CD4-positive, CD25-positive, alpha-beta regulatory T cell (primary cell): ENCODE data around the gene ETNK2. TPM values are rescaled to one million over a fixed set of nuclear protein-coding genes. Genes with fewer than 3 reads are reported as not detected.
A peak's percentile ranks its signal among the peaks of the same experiment; 100 is the strongest.
"Not testable (repeated sequence)": the region's sequence is repeated elsewhere in the genome, so short reads cannot be mapped to it uniquely, and the experiment has no call there.

Source experiments
- ATAC-seq, 2 donors: fragments of 150-1000 bp; cut with Tn5 transposase; one replicate each; pipeline ENCODE4 v1.10.0; 2021; ENCODE audit warnings: low read depth in 2 of 2, moderate number of reproducible peaks in 2 of 2, moderate library complexity in 1 of 2
- DNase-seq, 3 donors: peaks; one replicate each; pipeline versions ENCODE4 v3.0.0 to v3.0.0-alpha.2; 2012 to 2022; ENCODE audit warnings: mixed read lengths in 1 of 3
- H3K27ac ChIP-seq: one replicate; pipeline ENCODE4 v1.7.0; 2013; ENCODE audit warnings: mild to moderate bottlenecking, low read length; ENCODE audit not compliant: insufficient read depth, poor library complexity, severe bottlenecking
- H3K27me3 ChIP-seq: one replicate; pipeline ENCODE4 v1.7.0; 2013; ENCODE audit warnings: low read length; ENCODE audit not compliant: control insufficient read depth, insufficient read depth
- H3K36me3 ChIP-seq: one replicate; pipeline ENCODE4 v1.7.0; 2013; ENCODE audit warnings: mild to moderate bottlenecking, low read length, moderate library complexity; ENCODE audit not compliant: control insufficient read depth, insufficient read depth
- H3K4me1 ChIP-seq: 2 replicates; pipeline ENCODE4 v1.7.0; 2013; ENCODE audit warnings: mild to moderate bottlenecking, low read length; ENCODE audit not compliant: insufficient read depth, control insufficient read depth, poor library complexity, severe bottlenecking
- H3K4me3 ChIP-seq: one replicate; pipeline ENCODE4 v1.7.0; 2013; ENCODE audit warnings: low read depth, mild to moderate bottlenecking, low read length, moderate library complexity
- H3K9me3 ChIP-seq, 2 experiments: 1 replicate in 1 of 2; 2 replicates in 1 of 2; pipeline ENCODE4 v1.7.0; 2013; ENCODE audit warnings: low read length in 2 of 2, mild to moderate bottlenecking in 1 of 2, moderate library complexity in 1 of 2; ENCODE audit not compliant: control insufficient read depth in 2 of 2
- H3K27ac Mint-ChIP-seq, 3 donors: one replicate each; pipeline ENCODE4 v1.8.0; 2020 to 2022; ENCODE audit warnings: mild to moderate bottlenecking in 3 of 3, mixed read lengths in 3 of 3, moderate library complexity in 2 of 3
- H3K27me3 Mint-ChIP-seq: one replicate; pipeline ENCODE4 v1.8.0; 2022; ENCODE audit warnings: mild to moderate bottlenecking, mixed read lengths
- H3K36me3 Mint-ChIP-seq: one replicate; pipeline ENCODE4 v1.8.0; 2020; ENCODE audit warnings: mixed read lengths
- H3K4me1 Mint-ChIP-seq, 4 donors: one replicate each; pipeline ENCODE4 v1.8.0; 2020 to 2022; ENCODE audit warnings: mixed read lengths in 4 of 4, mild to moderate bottlenecking in 1 of 4
- H3K4me3 Mint-ChIP-seq, 4 donors: one replicate each; pipeline ENCODE4 v1.8.0; 2020 to 2022; ENCODE audit warnings: mild to moderate bottlenecking in 4 of 4, mixed read lengths in 4 of 4, moderate library complexity in 3 of 4
- H3K9me3 Mint-ChIP-seq, 7 donors: one replicate each; pipeline ENCODE4 v1.8.0; 2020 to 2022; ENCODE audit warnings: mixed read lengths in 7 of 7, mild to moderate bottlenecking in 3 of 7, moderate library complexity in 2 of 7
- polyA plus RNA-seq, 4 donors: library from polyadenylated mRNA; unstranded; fragments of 300-500 nt; fragmentation: Illumina TruSeq; gene quantifications; one replicate each; pipeline ENCODE4 v1.2.3, GENCODE V29; 2021
- total RNA-seq: library from RNA; stranded (reverse); gene quantifications from one replicate; pipeline ENCODE4 v1.2.3, GENCODE V29; 2022

Gene ETNK2
- total and polyA plus RNA-seq, 5 donors from 2014 or later = 0.55 to 3.0 (median 1.2) TPM

GRCh38 chr1:204094313-204094729 lies 57.5 kb downstream of the ETNK2 start:
- ATAC-seq (no peak), DNase-seq (no peak)
- Histone ChIP-seq H3K9me3 (no peaks in the 10 kb centered on the region), H3K27ac (no peak overlapping the region), H3K36me3 (no peaks in the 10 kb centered on the region), H3K4me3 (no peak overlapping the region), H3K27me3 (no peaks in the 10 kb centered on the region), H3K4me1 (no peaks in the 10 kb centered on the region)
- Mint-ChIP-seq H3K27me3 (peaks cover 16% of the 10 kb centered on the region), H3K36me3 (no peaks in the 10 kb centered on the region), H3K4me1 (no peaks in the 10 kb centered on the region), H3K27ac (no peak overlapping the region), H3K4me3 (no peak overlapping the region), H3K9me3 (no peaks in the 10 kb centered on the region)

GRCh38 chr1:204093781-204094180 lies 58.1 kb downstream of the ETNK2 start:
- ATAC-seq (no peak), DNase-seq (no peak)
- Mint-ChIP-seq H3K36me3 (no peaks in the 10 kb centered on the region), H3K9me3 (no peaks in the 10 kb centered on the region), H3K4me3 (no peak overlapping the region), H3K27ac (no peak overlapping the region), H3K4me1 (no peaks in the 10 kb centered on the region), H3K27me3 (peaks cover 16% of the 10 kb centered on the region)
- Histone ChIP-seq H3K27me3 (no peaks in the 10 kb centered on the region), H3K4me3 (no peak overlapping the region), H3K36me3 (no peaks in the 10 kb centered on the region), H3K27ac (no peak overlapping the region), H3K4me1 (no peaks in the 10 kb centered on the region), H3K9me3 (no peaks in the 10 kb centered on the region)

- H3K4me3 ChIP-seq = no peak overlapping the region
- Mint-ChIP-seq H3K4me1 (no peaks in the 10 kb centered on the region), H3K4me3 (no peak overlapping the region), H3K27ac (no peak overlapping the region), H3K36me3 (no peaks in the 10 kb centered on the region), H3K9me3 (no peaks in the 10 kb centered on the region), H3K27me3 (peaks cover 16% of the 10 kb centered on the region)
- no peaks in the 10 kb centered on the region for H3K36me3 ChIP-seq
- H3K27me3 ChIP-seq = no peaks in the 10 kb centered on the region
- H3K4me1 ChIP-seq = no peaks in the 10 kb centered on the region
- no peak overlapping the region for H3K27ac ChIP-seq
- H3K9me3 ChIP-seq = no peaks in the 10 kb centered on the region
- no peak for DNase-seq
- ATAC-seq = no peak
These were observed 58.5 kb downstream of the ETNK2 start for GRCh38 chr1:204093421-204093717.

- H3K4me1 ChIP-seq = no peaks in the 10 kb centered on the region
- no peak overlapping the region for H3K4me3 ChIP-seq
- DNase-seq (no peak), ATAC-seq (no peak)
- H3K36me3 Mint-ChIP-seq = no peaks in the 10 kb centered on the region
- H3K9me3 ChIP-seq = no peaks in the 10 kb centered on the region
- H3K4me1 Mint-ChIP-seq = no peaks in the 10 kb centered on the region
- H3K36me3 ChIP-seq = no peaks in the 10 kb centered on the region
- no peak overlapping the region for H3K27ac Mint-ChIP-seq
- H3K27me3 Mint-ChIP-seq = peaks cover 11% of the 10 kb centered on the region
- no peaks in the 10 kb centered on the region for H3K27me3 ChIP-seq
- no peak overlapping the region for H3K27ac ChIP-seq
- H3K9me3 Mint-ChIP-seq = no peaks in the 10 kb centered on the region
- H3K4me3 Mint-ChIP-seq = no peak overlapping the region
These were observed 59.0 kb downstream of the ETNK2 start for GRCh38 chr1:204092632-204093420.

GRCh38 chr1:204091787-204092312 lies 60.0 kb downstream of the ETNK2 start:
- Histone ChIP-seq H3K27ac (no peak overlapping the region), H3K36me3 (no peaks in the 10 kb centered on the region), H3K9me3 (no peaks in the 10 kb centered on the region), H3K27me3 (no peaks in the 10 kb centered on the region), H3K4me1 (no peaks in the 10 kb centered on the region), H3K4me3 (no peak overlapping the region)
- Mint-ChIP-seq H3K4me1 (no peaks in the 10 kb centered on the region), H3K36me3 (no peaks in the 10 kb centered on the region), H3K4me3 (peak overlapping the region in 1 of 4 donors; percentile 90), H3K27me3 (peaks cover 11% of the 10 kb centered on the region), H3K27ac (peak overlapping the region in 1 of 3 donors; percentile 12), H3K9me3 (no peaks in the 10 kb centered on the region)
- DNase-seq = no peak
- ATAC-seq = no peak

- Histone ChIP-seq H3K36me3 (no peaks in the 10 kb centered on the region), H3K9me3 (no peaks in the 10 kb centered on the region), H3K4me1 (no peaks in the 10 kb centered on the region), H3K4me3 (no peak overlapping the region), H3K27ac (no peak overlapping the region), H3K27me3 (no peaks in the 10 kb centered on the region)
- Mint-ChIP-seq H3K4me1 (no peaks in the 10 kb centered on the region), H3K27ac (no peak overlapping the region), H3K27me3 (peaks cover 11% of the 10 kb centered on the region), H3K36me3 (no peaks in the 10 kb centered on the region), H3K9me3 (no peaks in the 10 kb centered on the region), H3K4me3 (no peak overlapping the region)
- DNase-seq (no peak), ATAC-seq (no peak)
These were observed 60.8 kb downstream of the ETNK2 start for GRCh38 chr1:204091066-204091465.

- H3K9me3 ChIP-seq, H3K4me3 Mint-ChIP-seq, H3K4me1 Mint-ChIP-seq, H3K27ac ChIP-seq, H3K9me3 Mint-ChIP-seq, H3K4me1 ChIP-seq, H3K4me3 ChIP-seq, H3K36me3 Mint-ChIP-seq, DNase-seq, H3K27ac Mint-ChIP-seq, H3K36me3 ChIP-seq, ATAC-seq, H3K27me3 ChIP-seq: not testable (repeated sequence)
- H3K27me3 Mint-ChIP-seq = peaks cover 15% of the 10 kb centered on the region
These were observed 61.7 kb downstream of the ETNK2 start for GRCh38 chr1:204090132-204090531.
